A549 (cell line): ENCODE measurements around the gene PCDH1.

Experiments used
- CEBPB ChIP-seq, 2 experiments: fragments of >200 bp in 1 of 2; sonication (Bioruptor Twin) in 1 of 2; formaldehyde crosslinking in 1 of 2; IDR thresholded peaks; 2 replicates each; pipeline ENCODE4 v1.6.1; 2012 to 2016
- JUN ChIP-seq, 2 experiments: fragments of >200 bp; sonication (Bioruptor Twin); formaldehyde crosslinking; IDR thresholded peaks; 2 replicates in 1 of 2; 3 replicates in 1 of 2; pipeline ENCODE4 v1.6.1; 2016 to 2017
- KDM1A ChIP-seq: fragments of 200-600 bp; sonication (generic); IDR thresholded peaks from 2 replicates; pipeline ENCODE4 v1.6.1; 2016; ENCODE audit warnings: low read depth, mild to moderate bottlenecking
- MYC ChIP-seq: IDR thresholded peaks from 2 replicates; pipeline ENCODE4 v1.6.1; 2012; ENCODE audit warnings: mild to moderate bottlenecking, inconsistent platforms, low read length, improper control_type of control experiment, borderline replicate concordance
- POLR2A ChIP-seq: IDR thresholded peaks from 2 replicates; pipeline ENCODE4 v1.6.1; 2012; ENCODE audit warnings: mild to moderate bottlenecking, low read length
- RFX5 ChIP-seq: fragments of 450-650 bp; IDR thresholded peaks from 2 replicates; pipeline ENCODE4 v1.7.1; 2014; ENCODE audit warnings: antibody characterized with exemption, mild to moderate bottlenecking, moderate library complexity
- TF ChIP-seq, protein P1 (sequence below): fragments of >200 bp; sonication (Bioruptor Twin); formaldehyde crosslinking; IDR thresholded peaks from 3 replicates; pipeline ENCODE4 v1.6.1; 2016
- TF ChIP-seq, protein P2 (sequence below): fragments of >200 bp; sonication (Bioruptor Twin); formaldehyde crosslinking; IDR thresholded peaks from 3 replicates; pipeline ENCODE4 v1.5.1; 2016
- TF ChIP-seq, protein P3 (sequence below): IDR thresholded peaks from 2 replicates; pipeline ENCODE4 v1.6.1; 2012

GRCh38 chr5:141917760-141918159 is 39.5 kb upstream of the PCDH1 start:
- no peak for TF ChIP-seq RFX5
- no peak for TF ChIP-seq KDM1A
- no peak for TF ChIP-seq JUN (IDR thresholded peaks at IDR 0.05)
- TF ChIP-seq, protein P1, sequence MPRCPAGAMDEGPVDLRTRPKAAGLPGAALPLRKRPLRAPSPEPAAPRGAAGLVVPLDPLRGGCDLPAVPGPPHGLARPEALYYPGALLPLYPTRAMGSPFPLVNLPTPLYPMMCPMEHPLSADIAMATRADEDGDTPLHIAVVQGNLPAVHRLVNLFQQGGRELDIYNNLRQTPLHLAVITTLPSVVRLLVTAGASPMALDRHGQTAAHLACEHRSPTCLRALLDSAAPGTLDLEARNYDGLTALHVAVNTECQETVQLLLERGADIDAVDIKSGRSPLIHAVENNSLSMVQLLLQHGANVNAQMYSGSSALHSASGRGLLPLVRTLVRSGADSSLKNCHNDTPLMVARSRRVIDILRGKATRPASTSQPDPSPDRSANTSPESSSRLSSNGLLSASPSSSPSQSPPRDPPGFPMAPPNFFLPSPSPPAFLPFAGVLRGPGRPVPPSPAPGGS: no peak
- no peak for TF ChIP-seq POLR2A
- TF ChIP-seq, protein P2, sequence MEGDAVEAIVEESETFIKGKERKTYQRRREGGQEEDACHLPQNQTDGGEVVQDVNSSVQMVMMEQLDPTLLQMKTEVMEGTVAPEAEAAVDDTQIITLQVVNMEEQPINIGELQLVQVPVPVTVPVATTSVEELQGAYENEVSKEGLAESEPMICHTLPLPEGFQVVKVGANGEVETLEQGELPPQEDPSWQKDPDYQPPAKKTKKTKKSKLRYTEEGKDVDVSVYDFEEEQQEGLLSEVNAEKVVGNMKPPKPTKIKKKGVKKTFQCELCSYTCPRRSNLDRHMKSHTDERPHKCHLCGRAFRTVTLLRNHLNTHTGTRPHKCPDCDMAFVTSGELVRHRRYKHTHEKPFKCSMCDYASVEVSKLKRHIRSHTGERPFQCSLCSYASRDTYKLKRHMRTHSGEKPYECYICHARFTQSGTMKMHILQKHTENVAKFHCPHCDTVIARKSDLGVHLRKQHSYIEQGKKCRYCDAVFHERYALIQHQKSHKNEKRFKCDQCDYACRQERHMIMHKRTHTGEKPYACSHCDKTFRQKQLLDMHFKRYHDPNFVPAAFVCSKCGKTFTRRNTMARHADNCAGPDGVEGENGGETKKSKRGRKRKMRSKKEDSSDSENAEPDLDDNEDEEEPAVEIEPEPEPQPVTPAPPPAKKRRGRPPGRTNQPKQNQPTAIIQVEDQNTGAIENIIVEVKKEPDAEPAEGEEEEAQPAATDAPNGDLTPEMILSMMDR: no peak
- TF ChIP-seq MYC: no peak
- TF ChIP-seq, protein P3, sequence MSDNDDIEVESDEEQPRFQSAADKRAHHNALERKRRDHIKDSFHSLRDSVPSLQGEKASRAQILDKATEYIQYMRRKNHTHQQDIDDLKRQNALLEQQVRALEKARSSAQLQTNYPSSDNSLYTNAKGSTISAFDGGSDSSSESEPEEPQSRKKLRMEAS: no peak
- no peak for TF ChIP-seq CEBPB (IDR thresholded peaks at IDR 0.05)
